ENCODE measurements around the gene EVC2. TPM values are rescaled to one million over a fixed set of nuclear protein-coding genes. Genes with fewer than 3 reads are reported as not detected.

EVC2 gene
- total RNA-seq, 4 donors from 2014 or later = 7.8 to 22.2 (median 9.9) TPM

DNA sequence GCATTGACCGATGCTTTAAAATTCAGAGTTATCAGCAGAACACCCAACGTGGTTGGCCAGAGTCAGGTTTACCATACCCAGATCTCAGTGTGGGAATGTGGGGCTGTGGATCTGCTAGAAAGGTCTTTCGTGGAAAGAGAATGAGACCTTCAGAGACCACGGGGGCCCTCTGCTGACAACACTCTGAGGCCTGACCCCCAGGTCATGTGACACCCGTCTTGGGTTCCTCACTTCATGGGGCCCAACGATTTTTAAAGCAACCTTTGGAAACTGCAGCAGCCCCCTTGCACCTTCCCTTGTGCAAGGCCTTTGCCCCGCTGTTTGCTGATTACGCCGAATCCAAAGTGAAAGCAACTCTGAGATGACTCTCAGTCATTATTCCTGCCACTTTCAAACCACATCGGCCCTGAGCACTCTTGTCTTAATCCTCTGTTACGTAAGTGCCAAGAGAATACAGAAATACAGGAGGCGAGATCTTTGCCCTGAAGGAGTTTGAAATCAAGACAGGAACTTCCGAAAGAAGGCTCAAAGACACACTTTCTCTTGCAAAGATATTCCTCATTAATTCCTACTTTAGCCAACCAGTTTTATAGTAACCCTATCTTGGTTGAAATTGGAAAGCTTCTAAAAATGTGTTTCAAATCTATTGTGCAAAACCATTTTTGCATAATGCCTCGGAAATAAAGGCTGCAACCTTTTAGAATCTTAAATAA, 88.3 kb downstream of the EVC2 start:
- Histone ChIP-seq H3K36me3 (peaks cover 72% of the 10 kb centered on the region), H3K9me3 (no peaks in the 10 kb centered on the region), H3K27ac (no peak overlapping the region), H3K4me1 (no peaks in the 10 kb centered on the region), H3K4me3 (no peak overlapping the region), H3K27me3 (no peaks in the 10 kb centered on the region)
- WGBS = 83% methylated on average over 14 of the region's 14 CpGs
- DNase-seq (ENCODE audit: low spot score in 2 of 2) = no peak
- no peak for TF ChIP-seq POLR2A (IDR thresholded peaks at IDR 0.05)
- TF ChIP-seq, protein P1, sequence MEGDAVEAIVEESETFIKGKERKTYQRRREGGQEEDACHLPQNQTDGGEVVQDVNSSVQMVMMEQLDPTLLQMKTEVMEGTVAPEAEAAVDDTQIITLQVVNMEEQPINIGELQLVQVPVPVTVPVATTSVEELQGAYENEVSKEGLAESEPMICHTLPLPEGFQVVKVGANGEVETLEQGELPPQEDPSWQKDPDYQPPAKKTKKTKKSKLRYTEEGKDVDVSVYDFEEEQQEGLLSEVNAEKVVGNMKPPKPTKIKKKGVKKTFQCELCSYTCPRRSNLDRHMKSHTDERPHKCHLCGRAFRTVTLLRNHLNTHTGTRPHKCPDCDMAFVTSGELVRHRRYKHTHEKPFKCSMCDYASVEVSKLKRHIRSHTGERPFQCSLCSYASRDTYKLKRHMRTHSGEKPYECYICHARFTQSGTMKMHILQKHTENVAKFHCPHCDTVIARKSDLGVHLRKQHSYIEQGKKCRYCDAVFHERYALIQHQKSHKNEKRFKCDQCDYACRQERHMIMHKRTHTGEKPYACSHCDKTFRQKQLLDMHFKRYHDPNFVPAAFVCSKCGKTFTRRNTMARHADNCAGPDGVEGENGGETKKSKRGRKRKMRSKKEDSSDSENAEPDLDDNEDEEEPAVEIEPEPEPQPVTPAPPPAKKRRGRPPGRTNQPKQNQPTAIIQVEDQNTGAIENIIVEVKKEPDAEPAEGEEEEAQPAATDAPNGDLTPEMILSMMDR (IDR thresholded peaks at IDR 0.05) = no peak
- TF ChIP-seq POLR2AphosphoS5 (IDR thresholded peaks at IDR 0.05) = no peak
- TF ChIP-seq EP300 (IDR thresholded peaks at IDR 0.05) = no peak

DNA sequence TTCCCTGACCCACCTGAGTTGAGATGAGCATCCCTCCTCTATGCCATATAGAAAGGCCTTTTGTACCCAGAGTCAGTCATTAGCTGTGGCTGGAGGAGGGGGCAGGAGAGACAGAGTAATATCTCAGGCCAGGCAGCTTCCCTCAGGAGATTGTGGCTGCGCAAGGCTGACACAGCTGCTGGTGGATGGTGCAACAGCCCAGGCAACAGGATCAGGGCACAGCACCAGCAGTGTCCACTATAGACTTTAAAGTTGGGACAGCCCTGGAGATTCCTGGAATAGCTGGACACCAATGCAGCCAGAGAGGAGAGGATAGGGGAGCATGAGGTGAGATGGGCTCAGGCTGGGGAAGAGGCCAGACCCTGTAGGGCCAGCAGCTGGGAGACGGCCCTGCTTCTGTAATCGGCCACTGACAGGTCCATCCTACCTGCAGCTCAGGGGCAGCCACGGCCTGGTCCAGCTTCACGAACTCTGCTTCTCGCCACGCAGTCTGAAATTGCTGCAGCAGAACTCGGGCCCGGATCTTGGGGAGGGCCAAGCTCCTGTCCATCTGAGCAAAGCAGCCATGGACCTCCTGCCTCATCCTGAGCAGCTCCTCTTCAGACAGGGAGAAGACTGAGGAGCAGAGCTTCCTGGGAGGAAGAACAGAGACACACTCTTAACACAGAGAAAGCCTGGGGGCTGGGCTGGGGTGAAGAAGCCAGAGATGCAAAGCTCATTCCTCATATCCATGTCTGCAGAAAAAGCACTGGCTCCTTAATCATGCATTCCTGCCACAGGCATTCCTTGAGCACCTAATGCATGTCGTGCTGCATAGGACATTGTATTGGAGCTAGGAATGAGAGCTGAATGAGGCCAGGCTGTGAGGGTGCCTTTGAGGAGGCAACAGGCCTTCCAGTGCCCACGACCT, 90.1 kb downstream of the EVC2 start:
- Histone ChIP-seq H3K4me1 (no peaks in the 10 kb centered on the region), H3K27me3 (no peaks in the 10 kb centered on the region), H3K9me3 (no peaks in the 10 kb centered on the region), H3K36me3 (peaks cover 78% of the 10 kb centered on the region), H3K27ac (no peak overlapping the region), H3K4me3 (no peak overlapping the region)
- TF ChIP-seq, protein P1 (IDR thresholded peaks at IDR 0.05) = no peak
- no peak for TF ChIP-seq EP300 (IDR thresholded peaks at IDR 0.05)
- no peak for TF ChIP-seq POLR2A (IDR thresholded peaks at IDR 0.05)
- TF ChIP-seq POLR2AphosphoS5 (IDR thresholded peaks at IDR 0.05) = no peak
- 90% methylated on average over 9 of the region's 11 CpGs for WGBS
- DNase-seq (ENCODE audit: low spot score in 2 of 2) = no peak

DNA sequence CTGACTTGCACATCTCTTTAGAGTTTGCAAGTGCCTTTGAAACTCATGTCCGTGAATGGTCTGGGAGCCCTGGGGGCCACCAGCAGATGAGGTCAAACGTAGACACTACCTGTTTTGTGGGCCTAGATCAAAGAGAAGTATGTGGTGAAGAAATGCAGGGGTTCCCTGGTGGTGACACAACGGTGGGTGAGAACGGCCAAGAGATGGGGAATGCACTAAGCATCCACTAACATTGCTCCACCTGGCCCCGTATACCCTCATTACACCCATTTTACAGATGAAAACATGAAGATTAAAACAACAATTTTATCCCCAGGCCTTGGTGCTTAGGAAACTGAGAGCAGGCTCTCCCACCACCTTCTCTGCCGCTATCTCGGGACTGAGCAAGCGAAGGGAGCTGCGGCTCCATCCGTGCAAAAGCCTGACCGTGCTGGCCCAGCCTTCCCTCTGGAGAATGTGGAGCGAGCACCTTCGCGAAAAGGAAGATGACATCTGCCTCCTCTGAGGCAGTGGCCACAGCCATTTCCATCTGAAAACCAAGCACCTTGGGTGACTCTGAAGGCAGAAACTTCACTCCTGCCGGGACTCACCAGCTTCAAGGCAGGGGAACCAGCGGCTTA, 91.9 kb downstream of the EVC2 start:
- Histone ChIP-seq H3K27me3 (no peaks in the 10 kb centered on the region), H3K4me3 (no peak overlapping the region), H3K9me3 (no peaks in the 10 kb centered on the region), H3K4me1 (no peaks in the 10 kb centered on the region), H3K27ac (no peak overlapping the region), H3K36me3 (peaks cover 64% of the 10 kb centered on the region)
- 88% methylated on average over 16 of the region's 16 CpGs for WGBS
- no peak for TF ChIP-seq EP300 (IDR thresholded peaks at IDR 0.05)
- TF ChIP-seq, protein P1 (IDR thresholded peaks at IDR 0.05) = no peak
- no peak for TF ChIP-seq POLR2A (IDR thresholded peaks at IDR 0.05)
- no peak for TF ChIP-seq POLR2AphosphoS5 (IDR thresholded peaks at IDR 0.05)
- DNase-seq (ENCODE audit: low spot score in 2 of 2) = no peak

DNA sequence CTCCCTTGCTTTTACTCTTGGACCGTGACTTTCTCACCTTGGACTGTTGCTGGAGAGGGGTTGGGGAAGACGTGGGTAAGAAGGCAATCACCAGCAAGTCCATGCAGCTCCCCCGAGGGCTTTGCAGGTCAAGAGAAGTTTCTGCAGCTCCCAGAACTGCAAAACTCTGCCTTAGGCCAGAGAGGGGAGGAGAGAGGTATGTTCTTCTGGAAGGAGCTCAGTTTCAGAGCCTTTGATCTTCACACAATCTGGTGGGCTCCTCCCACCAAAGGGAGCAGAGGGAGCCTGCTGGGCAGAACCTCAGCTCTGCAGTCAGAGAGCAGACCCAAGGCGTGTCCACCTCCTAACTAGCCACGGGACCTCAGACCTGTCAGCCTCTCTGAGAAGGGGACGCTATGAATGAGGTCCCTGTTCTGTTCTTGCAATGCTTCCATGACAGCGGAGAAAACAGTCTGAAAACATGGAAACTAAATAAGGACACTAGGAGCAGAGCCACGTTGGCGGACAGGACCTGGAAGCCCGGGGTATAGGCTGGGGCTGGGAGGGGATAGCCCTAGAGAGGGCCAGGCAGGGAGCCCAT, 92.8 kb downstream of the EVC2 start:
- no peaks in the 10 kb centered on the region for H3K9me3 ChIP-seq
- no peaks in the 10 kb centered on the region for H3K27me3 ChIP-seq
- no peak overlapping the region for H3K4me3 ChIP-seq
- TF ChIP-seq POLR2AphosphoS5 (IDR thresholded peaks at IDR 0.05) (no peak), POLR2A (IDR thresholded peaks at IDR 0.05) (no peak), EP300 (IDR thresholded peaks at IDR 0.05) (no peak)
- TF ChIP-seq, protein P1 (IDR thresholded peaks at IDR 0.05) = no peak
- WGBS = 78% methylated on average over 10 of the region's 10 CpGs
- H3K27ac ChIP-seq = no peak overlapping the region
- H3K4me1 ChIP-seq = no peaks in the 10 kb centered on the region
- no peak for DNase-seq (ENCODE audit: low spot score in 2 of 2)
- H3K36me3 ChIP-seq = peaks cover 69% of the 10 kb centered on the region
